GM18909 (cell line): ENCODE results near the gene SLC5A9.
"Not testable (repeated sequence)": the region's sequence is repeated elsewhere in the genome, so short reads cannot be mapped to it uniquely, and the experiment has no call there.

Experiments
- ATAC-seq: cut with Tn5 transposase; IDR thresholded peaks from one replicate; pipeline ENCODE4 v1.9.1; 2021; ENCODE audit warnings: mild to moderate bottlenecking; ENCODE audit not compliant: unreplicated experiment, poor library complexity

The SLC5A9 gene

DNA sequence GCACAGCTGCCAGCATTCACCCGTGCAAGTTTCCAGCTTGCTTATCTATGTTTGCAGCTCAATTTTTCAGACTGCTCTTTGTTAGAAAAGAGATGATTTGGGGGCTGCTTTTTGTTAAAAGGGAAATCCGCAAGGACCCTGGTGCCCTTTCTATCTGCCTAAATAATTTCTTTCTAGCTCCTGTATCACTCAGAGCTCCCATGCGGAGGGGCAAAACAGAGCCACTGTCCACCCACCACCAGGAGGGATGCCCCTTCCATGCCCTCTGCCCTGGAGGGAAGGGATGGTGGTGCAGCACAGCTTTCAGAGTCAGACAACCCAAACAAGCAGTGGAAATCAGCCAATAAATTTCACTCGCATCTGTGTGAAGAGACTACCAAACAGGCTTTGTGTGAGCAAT lies 13.9 kb upstream of the SLC5A9 start:
- no peak for ATAC-seq

DNA sequence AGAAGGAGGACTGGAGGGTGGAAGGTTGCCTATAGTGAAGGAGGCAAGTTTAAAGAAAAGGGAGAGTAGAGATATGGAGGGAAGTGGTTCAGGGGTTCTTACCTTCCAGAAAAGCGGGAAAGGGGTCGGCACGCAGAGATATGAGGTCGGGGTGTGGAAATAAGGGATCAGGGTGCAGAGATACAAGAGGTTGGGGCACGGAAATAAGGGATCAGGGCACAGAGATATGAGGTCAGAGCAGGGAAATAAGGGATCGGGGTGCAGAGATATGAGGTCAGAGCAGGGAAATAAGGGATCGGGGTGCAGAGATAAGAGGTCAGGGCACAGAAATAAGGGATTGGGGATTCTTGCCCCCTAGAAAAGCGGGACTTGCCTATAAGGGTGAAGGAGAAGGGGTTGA lies 9.1 kb upstream of the SLC5A9 start:
- not testable (repeated sequence) for ATAC-seq

DNA sequence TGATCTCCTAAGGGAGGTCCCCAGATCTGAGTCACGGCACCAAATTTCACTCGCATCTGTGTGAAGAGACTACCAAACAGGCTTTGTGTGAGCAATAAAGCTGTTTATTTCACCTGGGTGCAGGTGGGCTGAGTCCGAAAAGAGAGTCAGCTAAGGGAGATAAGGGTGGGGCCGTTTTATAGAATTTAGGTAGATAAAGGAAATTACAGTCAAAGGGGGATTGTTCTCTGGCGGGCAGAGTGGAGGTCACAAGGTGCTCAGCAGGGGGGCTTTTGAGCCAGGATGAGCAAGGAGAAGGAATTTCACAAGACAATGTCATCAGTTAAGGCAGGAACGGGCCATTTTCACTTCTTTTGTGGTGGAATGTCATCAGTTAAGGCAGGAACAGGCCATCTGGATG lies 8.2 kb upstream of the SLC5A9 start:
- ATAC-seq: not testable (repeated sequence)

DNA sequence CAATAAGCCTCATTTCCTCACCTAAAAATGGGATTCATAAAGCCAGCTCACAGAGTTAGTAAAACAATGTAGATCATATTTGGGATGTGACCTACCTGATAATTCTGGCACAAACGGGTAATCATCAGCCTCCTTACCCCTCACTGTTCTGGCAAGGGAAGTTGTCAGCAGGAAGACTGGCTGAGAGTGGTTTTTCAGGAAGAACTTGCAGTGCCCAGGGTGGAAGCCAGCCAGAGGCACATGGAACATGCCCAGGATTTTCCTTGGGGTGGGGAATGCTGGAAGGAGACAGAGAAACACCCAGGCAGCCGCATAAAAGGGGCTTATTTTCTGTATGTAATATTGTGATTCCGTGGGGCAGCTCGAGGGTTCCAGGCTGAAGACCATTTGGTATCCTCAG lies 7.7 kb upstream of the SLC5A9 start:
- ATAC-seq: no peak

DNA sequence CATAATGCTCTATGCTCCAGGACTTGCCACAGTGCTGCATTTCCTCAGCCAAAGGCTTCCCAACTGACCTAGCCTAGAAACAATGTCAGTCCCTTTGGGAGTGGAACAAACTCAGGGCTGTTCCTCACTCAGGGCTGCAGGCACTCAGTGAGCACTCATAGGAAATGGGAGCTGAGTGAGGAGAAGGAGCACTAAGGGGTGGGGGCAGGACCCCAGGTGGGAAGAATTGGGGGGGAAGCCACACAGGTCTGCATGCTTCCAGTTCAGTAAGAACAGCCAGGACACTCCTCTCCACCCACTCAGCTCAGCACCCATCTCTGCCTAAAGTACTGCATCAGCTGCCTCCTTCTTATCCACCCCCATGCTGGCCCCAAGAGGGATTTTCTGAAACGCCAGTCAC lies 7.3 kb upstream of the SLC5A9 start:
- no peak for ATAC-seq

DNA sequence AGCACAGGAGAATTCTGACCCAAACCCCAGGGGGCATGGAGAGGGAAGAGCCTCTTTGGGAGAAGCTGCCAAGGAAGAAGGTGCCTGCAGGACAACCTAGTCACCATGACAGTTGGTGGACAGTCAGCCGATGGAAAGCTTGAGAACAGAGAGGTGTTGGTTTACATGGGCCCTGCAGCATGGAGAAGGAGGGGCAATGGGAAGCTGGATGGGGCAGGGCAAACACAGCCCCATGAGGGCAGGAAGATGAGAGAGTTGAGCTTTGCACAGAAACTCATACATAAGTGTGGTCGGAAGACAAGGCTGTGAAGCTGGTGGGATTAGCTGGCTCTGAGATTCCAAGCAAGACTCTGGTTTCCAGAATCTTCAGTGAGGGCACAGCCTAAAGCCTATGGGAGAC lies 6.6 kb upstream of the SLC5A9 start:
- ATAC-seq: no peak

DNA sequence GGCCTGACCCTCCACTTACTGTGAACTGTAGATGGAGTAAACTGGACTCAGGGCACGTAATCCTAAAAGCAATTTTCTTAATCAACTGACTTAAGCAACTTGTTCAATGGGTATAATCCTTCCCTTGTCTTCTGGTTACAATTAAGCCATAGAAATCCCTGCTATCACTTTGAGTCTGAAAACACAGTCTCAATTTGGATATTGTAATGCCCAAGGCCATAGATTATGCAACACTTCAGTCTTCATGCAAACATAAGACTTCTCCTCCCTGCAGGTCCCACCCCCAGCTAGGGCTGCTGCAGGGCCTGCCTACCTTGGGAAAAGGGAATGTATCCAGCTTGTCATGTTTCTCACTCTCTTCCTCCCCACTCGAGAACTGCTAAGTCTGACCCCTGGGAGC lies 6.2 kb upstream of the SLC5A9 start:
- ATAC-seq: no peak

DNA sequence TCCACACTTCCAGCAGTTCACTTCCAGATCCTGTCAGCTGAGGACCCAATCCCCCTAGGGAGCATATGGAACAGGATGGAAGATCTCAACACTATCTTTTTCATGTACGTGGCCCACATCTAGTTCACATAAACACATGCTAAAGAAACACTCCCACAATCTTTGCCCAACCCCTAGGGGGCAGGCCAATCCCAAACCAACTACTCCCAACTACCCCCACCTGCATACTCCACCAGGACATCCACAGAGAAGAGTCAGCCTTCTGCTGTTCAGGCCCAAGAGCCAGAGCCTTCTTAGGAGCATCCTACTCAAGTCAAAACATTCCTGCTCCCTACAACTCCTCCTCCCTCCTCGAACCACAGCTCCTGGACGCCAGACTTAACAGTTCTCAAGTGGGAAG lies 5.6 kb upstream of the SLC5A9 start:
- no peak for ATAC-seq

DNA sequence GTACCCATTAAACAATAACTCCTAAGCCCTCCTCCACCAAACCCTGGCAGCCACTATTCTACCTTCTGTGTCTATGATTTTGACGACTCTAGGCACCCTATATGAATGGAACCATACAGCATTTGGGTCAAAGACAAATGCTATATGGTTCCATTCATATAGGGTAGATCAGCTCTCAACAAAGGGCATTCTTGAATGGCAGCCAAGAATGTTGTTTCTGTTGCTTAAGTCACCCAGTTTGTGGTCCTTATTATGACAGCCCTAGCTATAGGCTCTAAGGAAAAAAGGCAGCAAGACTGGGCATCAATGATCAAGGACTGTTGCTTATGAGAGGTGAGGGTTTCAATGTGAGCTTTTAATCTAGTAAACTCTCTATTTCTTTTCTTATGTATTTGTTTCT lies 4.7 kb upstream of the SLC5A9 start:
- ATAC-seq: no peak

DNA sequence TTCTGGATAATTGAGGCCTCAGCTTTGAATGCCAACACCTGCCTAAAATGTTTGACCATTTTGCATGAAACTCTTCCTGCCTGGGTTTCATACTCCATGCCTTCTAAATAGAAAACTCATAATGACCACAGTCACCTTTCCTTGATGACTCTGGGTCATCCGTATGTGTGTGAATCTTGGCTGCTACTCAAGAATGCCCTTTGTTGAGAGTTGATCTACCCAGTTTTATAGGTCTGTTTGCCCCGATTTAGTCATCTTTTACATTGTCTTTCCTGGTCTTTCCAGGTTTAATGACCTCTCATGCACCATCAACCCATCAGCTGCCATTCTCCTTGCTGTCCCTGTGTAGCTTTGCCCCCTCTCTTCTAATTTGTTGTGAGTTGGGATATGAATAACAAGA lies 2.7 kb upstream of the SLC5A9 start:
- ATAC-seq: no peak

DNA sequence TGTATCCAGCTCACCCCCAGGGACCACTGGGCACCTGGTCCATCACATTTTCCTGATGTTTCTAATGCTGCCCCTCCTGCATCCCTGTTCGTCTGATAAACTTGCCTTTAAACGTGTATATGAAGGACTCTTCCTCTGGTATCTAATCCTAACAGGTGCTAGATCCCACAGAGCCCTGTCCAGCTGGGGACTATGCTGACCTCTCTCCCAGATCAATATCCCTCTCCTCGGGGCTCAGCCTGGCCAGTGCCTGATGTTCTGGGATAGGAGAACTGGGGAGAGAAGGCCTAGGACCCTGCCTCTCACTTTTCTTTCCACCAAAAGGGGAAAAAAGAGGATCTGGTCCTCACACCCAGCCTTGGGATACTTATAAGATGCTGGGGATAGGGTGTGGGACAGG lies 1.4 kb upstream of the SLC5A9 start:
- no peak for ATAC-seq

DNA sequence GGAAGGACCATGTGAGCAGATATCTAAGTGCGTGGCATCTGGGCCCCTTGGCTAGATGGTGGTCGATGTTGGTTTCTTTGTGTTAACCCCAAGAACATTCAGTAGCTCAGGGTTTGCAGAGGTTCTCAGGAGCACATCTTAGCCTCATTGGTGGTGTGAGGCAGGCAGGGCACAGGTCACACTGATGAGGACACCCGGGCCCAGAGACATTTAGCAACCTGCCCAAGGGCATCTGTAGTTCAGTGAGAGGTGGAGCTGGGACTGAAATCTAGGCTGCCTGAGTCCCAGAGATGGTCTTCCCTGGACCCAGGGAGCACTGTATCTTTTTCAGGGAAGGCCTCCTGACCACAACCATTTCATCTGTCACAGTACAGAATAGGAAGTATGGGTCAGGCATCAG lies 859 bp upstream of the SLC5A9 start:
- ATAC-seq: no peak

DNA sequence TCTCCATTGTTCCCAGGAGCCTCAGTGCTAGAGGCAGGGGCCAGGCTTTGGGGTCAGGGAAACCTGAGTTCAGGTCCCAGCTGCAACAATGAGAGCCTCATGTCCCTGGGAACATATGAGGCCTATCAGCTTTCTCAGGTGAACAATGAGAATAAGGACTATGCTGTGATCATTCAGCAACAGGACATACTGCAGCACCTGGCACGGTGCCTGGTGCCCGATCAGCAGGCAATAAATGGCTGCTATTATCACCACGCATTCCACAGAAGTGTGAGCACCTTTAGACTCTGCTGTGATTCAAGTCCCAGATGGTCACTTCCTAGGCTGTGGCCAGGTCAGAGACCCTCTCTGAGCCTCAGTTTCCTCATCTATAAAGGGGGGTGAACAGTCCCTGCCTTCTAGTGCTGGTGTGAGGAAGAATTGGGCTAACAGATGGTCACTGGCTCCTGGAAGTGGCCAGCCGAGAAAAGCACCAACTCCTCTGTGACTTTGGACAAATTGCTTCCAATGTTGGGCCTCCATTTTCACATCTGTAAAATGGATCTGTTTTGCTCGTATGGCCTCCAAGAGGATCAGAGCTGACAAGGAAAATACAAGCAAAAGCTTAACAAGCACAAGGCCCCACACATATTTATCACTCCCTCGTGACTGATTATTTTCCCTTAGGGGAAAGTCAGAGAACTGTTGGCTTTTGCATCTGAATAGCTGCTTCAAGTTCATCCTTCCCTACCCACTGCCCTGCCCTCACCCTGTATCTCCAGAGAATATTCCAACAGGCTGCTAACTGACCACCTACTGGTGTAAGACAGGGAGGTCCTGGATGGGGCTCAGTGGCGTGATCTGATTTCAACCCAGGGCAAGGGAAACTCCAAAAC lies 1.1 kb downstream of the SLC5A9 start:
- ATAC-seq: no peak

DNA sequence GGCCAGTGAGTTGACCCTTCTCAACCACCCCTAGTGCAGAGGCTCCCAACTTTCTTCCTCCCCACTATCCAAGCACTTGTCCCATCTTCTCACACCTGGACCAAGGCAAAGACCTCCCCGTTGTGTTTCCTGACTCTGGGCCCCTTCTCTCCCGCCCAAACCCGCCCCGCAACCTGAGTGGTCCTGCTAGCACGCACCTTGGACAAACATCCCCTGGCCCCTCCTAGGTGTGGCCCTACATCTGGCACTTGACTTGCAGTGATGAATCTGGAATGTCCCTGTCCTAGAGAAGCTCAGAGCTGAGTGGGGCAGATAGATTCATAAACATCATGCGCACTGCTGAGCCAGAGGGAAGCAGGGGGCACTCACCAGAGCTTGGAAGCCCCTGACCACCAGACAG lies 2.3 kb downstream of the SLC5A9 start:
- no peak for ATAC-seq

DNA sequence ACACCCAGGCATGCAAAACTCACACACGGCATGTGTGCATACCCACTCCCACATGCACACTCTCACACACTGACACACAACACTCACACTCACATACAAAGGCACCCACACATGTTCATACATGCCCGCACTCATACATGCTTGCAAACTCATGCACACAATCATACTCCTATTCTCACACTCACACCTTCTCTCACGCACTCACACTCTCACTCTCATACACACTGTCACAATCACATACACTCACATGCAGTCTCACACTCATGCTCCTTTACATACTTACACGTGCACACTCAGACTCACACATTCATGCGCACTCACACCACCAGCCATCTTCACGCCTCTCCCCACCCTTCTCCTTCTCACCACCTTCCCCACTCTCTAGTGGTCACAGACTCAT lies 3.1 kb downstream of the SLC5A9 start:
- no peak for ATAC-seq

DNA sequence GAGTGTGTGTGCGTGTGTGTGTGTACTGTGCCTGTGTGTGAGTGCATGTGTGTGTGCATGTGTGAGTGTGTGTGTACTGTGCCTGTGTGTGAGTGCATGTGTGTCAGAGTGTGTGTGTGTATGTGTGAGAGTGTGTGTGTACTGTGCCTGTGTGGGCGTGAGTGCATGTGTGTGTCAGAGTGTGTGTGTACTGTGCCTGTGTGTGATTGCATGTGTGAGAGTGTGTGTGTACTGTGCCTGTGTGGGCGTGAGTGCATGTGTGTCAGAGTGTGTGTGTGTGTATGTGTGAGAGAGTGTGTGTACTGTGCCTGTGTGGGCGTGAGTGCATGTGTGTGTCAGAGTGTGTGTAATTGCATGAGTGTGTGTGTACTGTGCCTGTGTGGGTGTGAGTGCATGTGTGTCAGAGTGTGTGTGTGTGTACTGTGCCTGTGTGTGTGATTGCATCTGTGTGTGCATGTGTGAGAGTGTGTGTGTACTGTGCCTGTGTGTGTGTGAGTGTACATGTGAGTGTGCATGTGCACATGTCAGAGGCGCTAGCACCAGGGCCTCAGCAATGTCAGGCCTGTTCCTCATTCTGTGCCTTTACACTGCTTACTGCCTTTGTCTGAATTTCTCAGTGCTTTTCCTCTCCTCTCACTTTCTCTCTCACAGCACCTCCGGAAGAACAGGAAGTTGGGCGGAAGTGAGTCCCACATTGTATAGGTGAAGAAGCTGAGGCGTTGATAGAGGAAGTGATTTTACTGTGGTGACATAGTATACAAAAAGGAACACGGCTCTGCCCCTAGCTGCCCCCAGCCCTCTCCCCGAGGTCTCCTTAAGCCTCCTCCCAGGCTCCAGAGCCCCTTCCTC lies 4.9 kb downstream of the SLC5A9 start:
- peak; percentile 72 for ATAC-seq

DNA sequence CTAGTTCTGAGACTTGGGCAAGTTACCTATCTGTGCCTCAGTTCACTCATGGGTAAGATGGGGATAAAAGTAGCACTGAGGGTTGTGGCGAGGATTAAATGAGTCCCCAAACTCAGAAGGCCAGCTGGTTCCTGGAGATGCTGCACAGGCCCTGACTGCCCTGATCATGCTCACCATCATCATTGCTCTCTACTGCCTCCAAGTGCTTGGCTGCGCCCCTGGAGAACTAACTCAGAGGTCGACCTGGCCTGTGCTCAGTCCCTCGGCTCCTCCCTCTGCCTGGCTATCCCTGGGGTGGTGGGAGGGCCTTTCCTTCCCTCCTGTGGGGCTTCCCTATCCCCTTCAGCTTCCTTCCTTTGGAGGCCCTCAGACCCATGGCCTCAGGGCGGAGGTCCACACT lies 5.6 kb downstream of the SLC5A9 start:
- ATAC-seq: no peak

DNA sequence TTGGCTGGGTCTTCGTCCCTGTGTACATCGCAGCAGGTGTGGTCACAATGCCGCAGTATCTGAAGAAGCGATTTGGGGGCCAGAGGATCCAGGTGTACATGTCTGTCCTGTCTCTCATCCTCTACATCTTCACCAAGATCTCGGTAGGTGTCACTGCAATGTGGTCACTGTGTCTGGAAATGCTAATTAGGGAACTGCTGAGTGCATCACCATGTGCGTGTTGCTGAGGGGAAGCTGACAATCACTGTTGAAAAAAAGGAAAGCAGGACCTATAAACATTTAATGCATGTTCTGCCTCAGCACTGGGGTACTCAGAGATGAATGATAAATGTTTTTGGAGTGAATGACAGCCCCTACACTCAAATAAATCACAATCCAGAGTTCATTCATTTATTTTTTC lies 6.8 kb downstream of the SLC5A9 start:
- no peak for ATAC-seq

DNA sequence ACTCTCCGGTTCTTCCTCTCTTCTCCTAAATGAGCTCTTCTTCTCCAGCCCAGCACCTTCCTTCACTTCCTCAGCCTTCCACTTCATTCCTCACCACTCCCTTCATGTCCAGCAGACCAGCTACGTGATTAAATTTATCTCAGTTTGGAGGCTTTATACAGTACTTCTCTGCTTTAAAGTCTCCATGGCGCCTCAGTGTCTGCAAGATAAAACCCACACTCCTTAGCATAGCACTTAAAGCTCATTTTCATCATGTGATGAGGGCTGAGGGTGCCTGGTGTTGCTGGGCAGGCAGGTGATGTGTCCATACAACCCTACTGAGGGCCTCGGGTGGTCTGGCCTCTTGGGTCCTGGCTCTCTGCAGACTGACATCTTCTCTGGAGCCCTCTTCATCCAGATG lies 7.7 kb downstream of the SLC5A9 start:
- no peak for ATAC-seq

DNA sequence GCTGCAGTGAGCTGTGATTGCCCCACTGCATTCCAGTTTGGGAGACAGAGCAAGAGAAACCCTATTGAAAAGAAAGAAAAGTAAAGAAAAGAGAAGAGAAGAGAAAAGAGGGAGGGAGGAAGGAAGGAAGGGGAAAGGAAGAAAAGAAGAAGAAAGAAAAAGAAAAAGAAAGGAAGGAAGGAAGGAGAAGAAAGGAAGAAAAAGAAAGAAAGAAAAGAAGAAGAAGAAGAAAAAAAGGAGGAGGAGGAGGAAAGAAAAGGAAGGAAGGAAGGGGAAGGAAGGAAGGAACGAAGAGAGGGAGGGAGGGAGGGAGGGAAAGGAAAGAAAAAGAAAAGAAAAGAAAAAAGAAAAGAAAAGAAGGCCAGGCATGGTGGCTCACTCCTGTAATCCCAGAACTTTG lies 10.2 kb downstream of the SLC5A9 start:
- ATAC-seq: no peak

DNA sequence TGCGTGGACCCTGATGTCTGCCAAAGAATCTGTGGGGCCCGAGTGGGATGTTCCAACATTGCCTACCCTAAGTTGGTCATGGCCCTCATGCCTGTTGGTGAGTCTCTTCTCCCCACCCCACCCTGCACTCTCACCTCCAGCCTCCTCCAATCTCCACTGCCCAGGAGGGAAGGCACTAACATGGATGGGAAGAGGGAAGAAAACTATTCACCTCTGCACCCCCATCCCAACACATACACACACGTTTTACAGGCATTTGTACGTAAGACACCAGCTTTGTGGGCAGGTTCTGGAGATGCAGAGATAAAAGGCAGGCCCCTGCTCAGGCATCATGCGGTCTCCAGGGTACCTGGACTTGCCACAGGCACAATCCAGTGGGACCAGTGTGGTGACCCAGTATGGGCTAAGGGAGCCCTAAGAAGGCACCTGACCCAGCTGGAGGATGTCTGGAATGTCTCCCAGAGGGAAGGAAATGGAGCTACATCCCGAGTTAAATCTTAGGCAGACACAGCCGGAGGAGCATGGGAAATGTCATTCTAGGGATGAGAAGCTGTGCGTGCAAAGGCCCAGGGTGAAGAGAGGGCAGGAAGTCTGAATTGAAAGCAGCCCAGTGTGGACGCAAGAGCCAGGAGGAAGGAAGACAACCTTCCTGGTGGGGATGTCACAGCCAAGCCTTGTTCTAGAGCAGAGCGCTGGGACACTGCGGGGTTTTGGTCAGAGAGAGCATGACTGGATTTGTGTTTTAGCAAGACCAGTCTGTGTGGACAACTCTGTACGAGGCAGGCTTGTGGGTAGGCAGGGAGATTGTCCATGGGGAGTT lies 11.4 kb downstream of the SLC5A9 start:
- ATAC-seq: no peak
